ENCODE data around the gene LHFPL6. TPM values are rescaled to one million over a fixed set of nuclear protein-coding genes. Genes with fewer than 3 reads are reported as not detected.

The LHFPL6 gene
- total and polyA plus RNA-seq, 4 donors = 22.7 to 115 (median 36.1) TPM

- no peak overlapping the region for H3K27ac ChIP-seq (ENCODE audit: low read depth in 1 of 2, low read length in 1 of 2)
Observed at GRCh38 chr13:39577203-39577602, 25.8 kb downstream of the LHFPL6 start.

GRCh38 chr13:39575641-39576238 is 27.3 kb downstream of the LHFPL6 start:
- Histone ChIP-seq H3K27ac (ENCODE audit: low read depth in 1 of 2, low read length in 1 of 2) (peak overlapping the region in 1 of 2 donors; percentile 34), H3K27me3 (ENCODE audit: control insufficient read depth in 3 of 3, insufficient read depth in 3 of 3, low read length in 2 of 3) (no peaks in the 10 kb centered on the region), H3K9me3 (ENCODE audit: control insufficient read depth in 4 of 4, insufficient read depth in 3 of 4, low read length in 3 of 4) (no peaks in the 10 kb centered on the region), H3K4me1 (ENCODE audit: control insufficient read depth in 5 of 5, insufficient read depth in 5 of 5, low read length in 5 of 5) (peaks cover 4 to 29% (median 12%) of the 10 kb centered on the region in 5 donors), H3K36me3 (ENCODE audit: control insufficient read depth in 4 of 4, insufficient read depth in 4 of 4, low read length in 4 of 4) (peaks cover 0 to 4% (median 0%) of the 10 kb centered on the region in 4 donors), H3K9ac (ENCODE audit: insufficient read depth in 1 of 2, low read length in 2 of 2) (no peak overlapping the region), H3K4me3 (no peak overlapping the region)
- no peak for TF ChIP-seq CTCF (IDR thresholded peaks at IDR 0.05; ENCODE audit: control extremely low read depth, extremely low read depth)
- DNase-seq = no peak
- ATAC-seq (ENCODE audit: insufficient read depth, low FRiP score) = no peak
- WGBS, 2 donors = 90 to 92% methylated on average over 11 of the region's 11 CpGs

More at GRCh38 chr13:39577203-39577602, 25.8 kb downstream of the LHFPL6 start:
- 63 to 80% methylated on average over 2 of the region's 2 CpGs for WGBS, 2 donors
- H3K9me3 ChIP-seq (ENCODE audit: control insufficient read depth in 4 of 4, insufficient read depth in 3 of 4, low read length in 3 of 4) = no peaks in the 10 kb centered on the region
- DNase-seq (no peak), ATAC-seq (ENCODE audit: insufficient read depth, low FRiP score) (peak; percentile 53)
- no peak overlapping the region for H3K4me3 ChIP-seq
- no peaks in the 10 kb centered on the region for H3K36me3 ChIP-seq (ENCODE audit: control insufficient read depth in 4 of 4, insufficient read depth in 4 of 4, low read length in 4 of 4)
- H3K27me3 ChIP-seq (ENCODE audit: control insufficient read depth in 3 of 3, insufficient read depth in 3 of 3, low read length in 2 of 3) = no peaks in the 10 kb centered on the region
- peaks cover 4 to 34% (median 17%) of the 10 kb centered on the region in 5 donors for H3K4me1 ChIP-seq (ENCODE audit: control insufficient read depth in 5 of 5, insufficient read depth in 5 of 5, low read length in 5 of 5)
- TF ChIP-seq CTCF (IDR thresholded peaks at IDR 0.05; ENCODE audit: control extremely low read depth, extremely low read depth) = no peak
- no peak overlapping the region for H3K9ac ChIP-seq (ENCODE audit: insufficient read depth in 1 of 2, low read length in 2 of 2)

GRCh38 chr13:39571502-39572092 is 31.4 kb downstream of the LHFPL6 start:
- H3K27me3 ChIP-seq (ENCODE audit: control insufficient read depth in 3 of 3, insufficient read depth in 3 of 3, low read length in 2 of 3) = no peaks in the 10 kb centered on the region
- H3K9ac ChIP-seq (ENCODE audit: insufficient read depth in 1 of 2, low read length in 2 of 2) = no peak overlapping the region
- TF ChIP-seq CTCF (IDR thresholded peaks at IDR 0.05; ENCODE audit: control extremely low read depth, extremely low read depth) = no peak
- DNase-seq = no peak
- no peak for ATAC-seq (ENCODE audit: insufficient read depth, low FRiP score)
- H3K4me1 ChIP-seq (ENCODE audit: control insufficient read depth in 5 of 5, insufficient read depth in 5 of 5, low read length in 5 of 5) = peaks cover 0 to 13% (median 0%) of the 10 kb centered on the region in 5 donors
- no peak overlapping the region for H3K4me3 ChIP-seq
- WGBS, 2 donors = 91 to 92% methylated on average over 15 of the region's 15 CpGs
- peaks cover 0 to 4% (median 0%) of the 10 kb centered on the region in 4 donors for H3K36me3 ChIP-seq (ENCODE audit: control insufficient read depth in 4 of 4, insufficient read depth in 4 of 4, low read length in 4 of 4)
- no peaks in the 10 kb centered on the region for H3K9me3 ChIP-seq (ENCODE audit: control insufficient read depth in 4 of 4, insufficient read depth in 3 of 4, low read length in 3 of 4)
- H3K27ac ChIP-seq (ENCODE audit: low read depth in 1 of 2, low read length in 1 of 2) = peak overlapping the region in 1 of 2 donors; percentile 71

Measured in lung (tissue), 12 donors.